ENCODE data around the gene ZNF821.

- TF ChIP-seq EZH2 (IDR thresholded peaks at IDR 0.05; ENCODE audit: insufficient read depth, low read length) (no peak), CTCF (IDR thresholded peaks at IDR 0.05; ENCODE audit: insufficient read depth, low read depth, low read length) (no peak)
These were observed 20.3 kb upstream of the ZNF821 start for GRCh38 chr16:71904239-71904638.
